A673 (cell line): ENCODE results near the gene RUNX2. TPM values are rescaled to one million over a fixed set of nuclear protein-coding genes. Genes with fewer than 3 reads are reported as not detected.

Source experiments
- BruUV-seq: library from RNA; stranded (reverse); fragments of 400-500 nt; replicated peaks from 2 replicates; lab custom pipeline; 2021; lab: Mats Ljungman, UMichigan
- CTCF ChIA-PET: fragments of 300-600 bp; sonication (Branson Sonifier 250); formaldehyde crosslinking; loops from one replicate; lab custom pipeline; 2022; ENCODE audit warnings: antibody characterized with exemption; lab: Charles Lee
- POLR2A ChIA-PET: fragments of 300-600 bp; sonication (Branson Sonifier 250); formaldehyde crosslinking; loops from one replicate; lab custom pipeline; 2022; ENCODE audit warnings: antibody characterized with exemption; ENCODE audit not compliant: low non-redundant PET; lab: Charles Lee
- DNase-seq: peaks from one replicate; pipeline ENCODE4 v3.0.0-alpha.2; 2015; ENCODE audit warnings: low spot score
- H3K27ac ChIP-seq: fragments of 200-600 bp; sonication (generic); 2 replicates; pipeline ENCODE4 v1.5.1; 2016; ENCODE audit warnings: mixed run types, low read depth, mild to moderate bottlenecking, mixed read lengths, antibody characterized with exemption, low read length; ENCODE audit not compliant: poor library complexity, severe bottlenecking
- H3K27me3 ChIP-seq: fragments of 200-600 bp; sonication (generic); replicated peaks from 2 replicates; pipeline ENCODE4 v1.6.1; 2017; ENCODE audit warnings: mixed run types, low read depth, mild to moderate bottlenecking, mixed read lengths, antibody characterized with exemption, low read length; ENCODE audit not compliant: insufficient read depth, poor library complexity
- H3K36me3 ChIP-seq: fragments of 200-600 bp; sonication (generic); 2 replicates; pipeline ENCODE4 v1.6.1; 2016; ENCODE audit warnings: mixed run types, mild to moderate bottlenecking, mixed read lengths, antibody characterized with exemption, low read length; ENCODE audit not compliant: insufficient read depth, poor library complexity, severe bottlenecking
- H3K4me1 ChIP-seq: fragments of 200-600 bp; sonication (generic); 2 replicates; pipeline ENCODE4 v1.6.1; 2017; ENCODE audit warnings: mixed run types, mild to moderate bottlenecking, mixed read lengths, antibody characterized with exemption, low read length; ENCODE audit not compliant: insufficient read depth, poor library complexity, severe bottlenecking
- H3K4me3 ChIP-seq: fragments of 200-600 bp; sonication (generic); 2 replicates; pipeline ENCODE4 v1.5.1; 2016; ENCODE audit warnings: low read depth, mixed run types, mild to moderate bottlenecking, mixed read lengths, low read length; ENCODE audit not compliant: poor library complexity, severe bottlenecking
- H3K9me3 ChIP-seq: fragments of 200-600 bp; sonication (generic); 2 replicates; pipeline ENCODE4 v1.6.1; 2016; ENCODE audit warnings: mixed run types, low read depth, mild to moderate bottlenecking, mixed read lengths, antibody characterized with exemption, low read length; ENCODE audit not compliant: poor library complexity, severe bottlenecking
- CTCF ChIP-seq: fragments of 300-800, 200-600 bp; sonication (generic); conservative IDR thresholded peaks from 2 replicates; pipeline ENCODE4 v1.5.1; 2017; ENCODE audit warnings: low read depth, mild to moderate bottlenecking, antibody characterized with exemption, low read length, moderate library complexity, mixed read lengths
- EZH2 ChIP-seq: fragments of 200-600 bp; sonication (generic); IDR thresholded peaks from 2 replicates; pipeline ENCODE4 v1.6.1; 2017; ENCODE audit warnings: borderline replicate concordance, low read depth, mild to moderate bottlenecking, mixed read lengths, antibody characterized with exemption, low read length; ENCODE audit not compliant: poor library complexity, severe bottlenecking
- intact Hi-C: fragments of 100-400 bp; cut with micrococcal nuclease; formaldehyde crosslinking; loops from one replicate; pipeline ENCODE4 v1.10.0; 2022; ENCODE audit not compliant: unreplicated experiment
- total RNA-seq: library from RNA; stranded (reverse); gene quantifications from 2 replicates; pipeline ENCODE4 v1.2.3, GENCODE V29; 2021

The RUNX2 gene
- total RNA-seq, 1 experiment from 2014 or later = 4.9 TPM

GRCh38 chr6:45689926-45690615 lies 361.9 kb downstream of the RUNX2 start:
- BruUV-seq = no TSS peak
- H3K27me3 ChIP-seq = no peaks in the 10 kb centered on the region
- no peak for TF ChIP-seq CTCF
- no peak for TF ChIP-seq EZH2
- intact Hi-C loops = no loop called here
- H3K27ac ChIP-seq = no peak overlapping the region
- DNase-seq = no peak
- no peaks in the 10 kb centered on the region for H3K36me3 ChIP-seq
- H3K4me3 ChIP-seq = no peak overlapping the region
- POLR2A ChIA-PET = no interaction called here
- CTCF ChIA-PET = no interaction called here
- H3K9me3 ChIP-seq = no peaks in the 10 kb centered on the region
- H3K4me1 ChIP-seq = no peaks in the 10 kb centered on the region

GRCh38 chr6:45690846-45691245 lies 362.7 kb downstream of the RUNX2 start:
- Histone ChIP-seq H3K4me3 (no peak overlapping the region), H3K36me3 (no peaks in the 10 kb centered on the region), H3K9me3 (no peaks in the 10 kb centered on the region), H3K27ac (no peak overlapping the region), H3K27me3 (no peaks in the 10 kb centered on the region), H3K4me1 (no peaks in the 10 kb centered on the region)
- ChIA-PET POLR2A (no interaction called here), CTCF (no interaction called here)
- intact Hi-C loops = no loop called here
- BruUV-seq = no TSS peak
- TF ChIP-seq EZH2 (no peak), CTCF (no peak)
- no peak for DNase-seq

GRCh38 chr6:45691426-45691825 lies 363.3 kb downstream of the RUNX2 start:
- Histone ChIP-seq H3K4me1 (no peaks in the 10 kb centered on the region), H3K36me3 (no peaks in the 10 kb centered on the region), H3K4me3 (no peak overlapping the region), H3K27ac (no peak overlapping the region), H3K27me3 (no peaks in the 10 kb centered on the region), H3K9me3 (no peaks in the 10 kb centered on the region)
- no TSS peak for BruUV-seq
- no peak for DNase-seq
- TF ChIP-seq EZH2 = no peak
- TF ChIP-seq CTCF = no peak
- intact Hi-C loops = no loop called here
- ChIA-PET CTCF (no interaction called here), POLR2A (no interaction called here)
